Activated CD8-positive, alpha-beta memory T cell treated with anti-CD3 and anti-CD28 coated beads, Interleukin-2, amount 50 U/mL, for 24 hours (primary cell): Measurements from ENCODE around the gene HPS3.

Experiments
- DNase-seq: peaks from one replicate; pipeline ENCODE4 v3.0.0-alpha.2; 2020; ENCODE audit errors: extremely low read depth

Gene HPS3

GRCh38 chr3:149122721-149123578 is 6.5 kb upstream of the HPS3 start:
- no peak for DNase-seq

DNA sequence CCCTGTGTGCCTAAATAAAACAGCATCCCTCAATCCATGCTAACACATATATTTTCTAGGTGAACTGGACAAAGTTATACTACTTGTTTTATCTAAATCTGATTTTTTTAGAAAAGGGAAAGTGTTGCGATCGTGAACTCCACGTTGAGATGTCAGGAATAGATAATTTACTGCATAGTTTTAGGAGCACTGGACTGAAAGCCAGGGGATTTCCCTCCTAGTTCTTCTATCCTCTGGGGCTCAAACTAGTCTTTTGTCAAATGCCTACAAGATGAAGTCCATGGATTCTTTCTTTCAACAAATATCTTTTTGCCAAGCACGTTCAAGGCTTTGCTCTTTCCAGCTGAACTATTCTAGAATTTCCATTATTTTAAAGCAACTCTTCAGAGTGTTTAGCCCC is 617 bp upstream of the HPS3 start:
- no peak for DNase-seq

GRCh38 chr3:149131589-149131988 is 2.2 kb downstream of the HPS3 start:
- DNase-seq, result no peak

DNA sequence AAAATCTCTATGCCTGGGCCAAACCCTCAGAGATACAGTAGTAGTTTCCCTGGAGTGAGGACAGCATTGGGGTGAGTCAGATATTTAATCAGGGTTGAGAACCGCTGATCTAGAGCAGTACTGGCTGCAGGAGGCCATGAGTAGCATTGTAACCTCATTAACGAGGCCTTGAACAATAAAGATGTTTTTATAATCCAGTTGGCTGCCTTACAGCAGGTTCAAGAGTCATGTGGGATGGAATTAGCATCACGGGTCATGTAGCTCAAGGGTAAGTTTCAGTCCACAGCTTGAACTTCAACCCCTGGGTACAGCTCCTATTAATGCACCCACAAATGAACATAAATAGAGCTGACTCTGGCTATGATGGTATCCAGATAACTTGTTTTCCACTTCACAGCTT is 5.1 kb downstream of the HPS3 start:
- no peak for DNase-seq

GRCh38 chr3:149142682-149143081 is 13.2 kb downstream of the HPS3 start:
- DNase-seq, result no peak

- DNase-seq, result no peak
Measured at GRCh38 chr3:149145356-149145755, 15.9 kb downstream of the HPS3 start.

DNA sequence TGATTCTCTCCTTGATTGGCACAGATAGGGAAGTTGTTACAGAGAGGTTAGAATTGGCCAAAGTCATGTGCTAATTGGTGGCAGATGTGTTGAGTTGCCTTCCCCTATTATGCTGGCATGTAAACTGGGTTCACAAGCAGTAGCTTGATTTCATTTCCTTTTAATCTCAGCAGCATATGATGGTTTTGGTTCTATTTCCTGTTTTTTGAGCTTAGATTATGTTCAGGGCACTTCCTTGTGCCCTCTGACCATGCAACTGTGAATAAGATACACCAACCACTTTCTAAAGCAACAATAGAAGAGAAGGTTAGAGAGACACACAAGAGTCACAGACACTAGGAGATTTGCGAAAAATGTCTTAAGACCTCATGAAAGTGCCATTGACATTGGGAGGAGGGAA is 16.5 kb downstream of the HPS3 start:
- DNase-seq, result no peak

GRCh38 chr3:149150436-149150835 is 21.0 kb downstream of the HPS3 start:
- no peak for DNase-seq

- no peak for DNase-seq
Measured at GRCh38 chr3:149151843-149152242, 22.4 kb downstream of the HPS3 start.

- no peak for DNase-seq
Measured at GRCh38 chr3:149152420-149152819, 23.0 kb downstream of the HPS3 start.

- no peak for DNase-seq
Measured at GRCh38 chr3:149153402-149153801, 24.0 kb downstream of the HPS3 start.

DNA sequence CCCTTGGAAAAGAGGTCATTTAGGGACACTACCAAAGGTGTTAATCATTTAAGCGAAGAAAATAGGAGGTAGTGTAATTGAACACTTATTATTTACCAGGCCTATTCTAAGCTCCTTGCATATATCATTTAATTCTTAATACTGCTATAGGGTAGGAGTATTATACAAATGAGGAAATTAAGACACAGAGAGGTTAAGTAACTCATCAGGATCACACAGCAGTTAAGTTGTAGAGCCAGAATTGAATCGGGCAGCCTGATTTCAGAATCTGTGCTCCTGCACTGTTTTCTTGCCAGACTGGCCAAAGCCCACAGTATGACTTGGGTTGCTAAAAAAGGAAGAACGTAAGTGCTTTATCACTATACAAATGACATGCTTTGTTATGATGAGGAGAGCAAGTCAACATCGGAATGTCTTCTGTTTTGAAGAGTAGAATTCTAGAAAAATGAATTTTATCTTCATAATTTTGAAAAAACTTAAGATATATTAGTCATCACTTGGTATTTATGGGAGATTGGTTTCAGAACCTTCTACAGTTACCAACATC is 31.4 kb downstream of the HPS3 start:
- no peak for DNase-seq

GRCh38 chr3:149162007-149162406 is 32.6 kb downstream of the HPS3 start:
- DNase-seq, result no peak

DNA sequence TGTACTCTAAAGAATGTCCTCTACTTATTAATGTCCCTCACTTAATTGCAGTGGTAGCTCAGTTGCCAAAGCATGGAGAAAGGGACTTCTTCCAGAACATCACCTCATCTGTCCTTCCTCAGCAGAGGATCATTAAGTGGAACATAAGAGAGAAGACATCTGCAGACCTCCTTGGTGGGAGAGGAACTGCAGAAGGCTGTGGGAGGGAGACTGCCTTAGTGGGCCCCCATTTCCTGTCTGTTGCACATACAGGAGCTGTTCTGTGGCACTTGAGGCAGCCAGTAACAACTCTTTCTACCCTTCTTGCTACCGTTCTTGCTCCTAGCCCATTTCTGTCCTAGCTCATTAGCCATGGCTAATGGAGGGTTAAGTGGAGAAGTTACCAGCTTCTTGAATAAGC is 33.6 kb downstream of the HPS3 start:
- DNase-seq, result no peak

DNA sequence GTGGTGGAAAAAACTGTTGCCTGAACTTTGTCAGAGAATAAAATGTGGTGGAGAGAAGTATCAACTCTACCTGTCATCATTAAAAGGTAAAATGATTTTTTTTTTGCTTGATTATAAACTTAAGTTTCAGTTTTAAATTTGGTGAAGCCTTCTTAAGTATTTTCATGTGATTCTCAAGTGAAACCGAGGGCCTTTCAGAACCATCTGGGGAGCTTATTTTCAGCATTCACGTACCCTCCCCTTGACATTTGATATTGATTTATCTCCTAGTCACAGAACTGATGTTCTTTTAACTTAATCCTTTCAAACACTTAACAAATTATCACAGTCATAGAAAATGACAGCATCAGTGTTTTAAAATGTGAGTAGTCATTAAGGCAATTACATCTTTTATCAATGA is 38.5 kb downstream of the HPS3 start:
- DNase-seq, result no peak

DNA sequence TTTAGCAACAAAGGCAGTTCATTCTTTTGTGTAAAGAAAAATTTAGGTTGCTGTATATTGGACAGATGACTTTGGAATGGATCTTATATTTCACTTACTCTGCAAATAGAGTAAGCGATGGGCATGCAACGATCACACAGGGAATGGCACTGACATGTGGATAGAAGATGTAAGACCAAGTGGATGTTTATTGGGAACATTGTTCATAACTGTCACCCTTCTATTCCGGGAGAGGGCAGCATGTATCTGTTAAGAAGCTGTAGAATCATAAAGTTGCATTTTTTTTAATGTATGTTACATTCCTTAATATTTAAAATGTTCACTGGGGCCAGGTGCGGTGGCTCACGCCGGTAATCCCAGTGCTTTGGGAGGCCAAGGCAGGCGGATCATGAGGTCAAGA is 41.2 kb downstream of the HPS3 start:
- no peak for DNase-seq

DNA sequence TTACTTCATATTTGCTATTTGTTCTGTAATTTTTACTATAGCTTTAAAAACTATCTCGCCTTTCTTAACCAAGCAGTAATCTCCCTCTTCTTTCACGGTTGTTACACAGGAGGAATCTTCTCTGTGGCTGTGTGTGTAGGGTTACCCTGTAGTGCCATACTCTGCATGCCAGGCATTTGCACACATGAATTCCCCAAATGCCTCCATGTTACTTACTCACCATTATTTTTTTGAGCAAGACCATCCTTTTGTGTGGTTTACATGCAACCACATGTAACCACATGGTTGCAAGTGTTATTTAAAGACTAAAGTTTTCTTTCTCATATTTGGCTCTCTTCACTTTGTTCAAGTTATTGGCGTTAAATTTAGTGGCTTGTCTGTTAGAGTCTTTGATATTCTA is 45.5 kb downstream of the HPS3 start:
- DNase-seq, result no peak

DNA sequence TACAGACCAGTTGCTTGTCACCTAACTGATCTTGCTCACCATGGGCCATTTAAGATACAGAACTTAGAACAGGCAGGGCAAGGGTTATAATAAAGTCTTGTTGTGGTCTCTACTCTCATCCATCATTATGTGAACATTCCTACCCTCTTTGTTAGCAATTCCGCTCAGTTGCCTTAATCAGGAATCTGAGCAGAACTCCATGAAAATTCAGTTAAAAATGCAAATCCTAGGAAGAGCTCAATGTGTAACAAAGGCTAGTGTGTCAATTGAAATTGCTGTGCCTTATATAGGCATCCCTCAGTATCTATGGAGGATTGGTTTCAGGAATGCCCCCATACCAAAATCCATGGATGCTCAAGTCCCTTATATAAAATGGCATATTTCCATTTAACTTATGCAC is 47.7 kb downstream of the HPS3 start:
- DNase-seq, result no peak

DNA sequence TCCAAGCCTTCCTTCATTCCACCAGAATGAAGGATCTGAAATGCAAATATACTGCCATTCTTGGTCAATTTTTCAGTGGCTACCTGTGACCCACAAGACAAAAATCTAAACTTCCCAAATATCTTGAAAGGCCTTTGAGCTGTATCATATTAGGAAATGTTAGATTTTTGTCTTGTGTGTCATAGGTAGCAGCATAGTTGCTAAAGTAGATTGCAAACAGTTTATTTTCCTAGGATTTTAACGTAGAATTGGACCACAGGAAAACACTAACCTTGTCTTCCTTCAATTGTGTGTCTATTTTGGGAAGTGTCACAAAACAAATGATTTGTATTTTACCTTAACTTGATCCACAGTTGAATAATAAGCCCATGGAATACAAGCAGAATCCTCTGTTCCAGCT is 49.8 kb downstream of the HPS3 start:
- no peak for DNase-seq

DNA sequence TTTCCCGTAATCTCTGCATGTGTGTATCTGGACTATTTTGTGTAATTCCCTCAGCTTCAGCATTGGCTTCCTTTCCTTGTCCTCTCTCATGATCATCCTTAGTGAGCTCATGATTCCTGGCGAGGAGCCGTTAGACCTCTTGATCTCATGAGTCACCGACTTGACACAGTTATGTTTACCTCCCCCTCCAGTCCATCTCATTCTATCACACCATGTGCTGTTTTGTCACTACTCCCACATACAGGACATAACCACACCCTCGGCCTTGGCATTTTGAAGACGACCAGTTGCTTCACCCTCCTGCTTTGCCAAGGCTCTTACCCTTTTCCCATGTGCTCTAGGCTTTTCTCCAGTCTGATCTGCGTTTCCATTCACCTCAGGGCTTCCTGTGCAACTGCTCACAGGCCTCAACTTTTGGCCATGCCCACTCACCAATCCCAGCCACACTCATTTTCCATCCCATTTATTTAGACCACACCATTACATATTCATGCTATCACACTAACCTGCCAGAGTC is 50.7 kb downstream of the HPS3 start:
- no peak for DNase-seq

DNA sequence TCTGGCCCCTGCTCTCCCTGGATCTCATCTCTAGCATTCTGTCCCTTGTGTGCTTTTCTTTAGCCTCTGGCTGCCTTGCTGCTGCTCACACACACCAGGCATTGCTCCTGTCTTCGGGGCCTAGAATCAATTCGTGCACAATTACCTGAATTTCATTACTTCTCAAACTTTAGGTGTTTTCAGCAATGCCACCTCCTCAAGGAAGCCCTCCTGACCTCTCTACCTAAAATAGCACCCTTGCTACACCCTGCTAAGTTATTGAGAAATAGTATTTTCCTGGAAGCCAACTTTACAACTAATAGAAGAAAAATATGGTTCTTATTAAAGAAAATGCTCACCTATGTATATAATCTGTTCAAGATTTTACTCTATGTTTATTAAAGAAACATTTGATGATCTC is 51.7 kb downstream of the HPS3 start:
- DNase-seq, result no peak

DNA sequence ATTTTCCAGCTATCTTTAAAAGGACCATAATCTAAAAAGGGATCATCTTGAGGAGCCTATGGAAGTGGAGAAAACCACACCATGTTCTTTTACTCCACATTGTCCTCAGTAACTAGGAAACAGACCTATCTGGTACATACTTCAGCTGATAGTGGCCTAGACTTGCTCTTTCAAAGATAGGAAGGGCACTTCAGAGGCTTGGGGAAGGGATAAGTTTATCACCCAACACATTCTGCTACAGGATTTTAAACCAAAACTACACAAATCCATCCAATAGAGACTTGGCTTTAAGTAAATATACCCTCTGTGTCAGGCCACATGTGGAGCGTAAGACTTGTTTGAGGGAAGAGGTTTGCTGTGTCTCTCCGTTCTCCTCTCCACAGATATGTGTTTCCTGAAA is 56.8 kb downstream of the HPS3 start:
- no peak for DNase-seq

DNA sequence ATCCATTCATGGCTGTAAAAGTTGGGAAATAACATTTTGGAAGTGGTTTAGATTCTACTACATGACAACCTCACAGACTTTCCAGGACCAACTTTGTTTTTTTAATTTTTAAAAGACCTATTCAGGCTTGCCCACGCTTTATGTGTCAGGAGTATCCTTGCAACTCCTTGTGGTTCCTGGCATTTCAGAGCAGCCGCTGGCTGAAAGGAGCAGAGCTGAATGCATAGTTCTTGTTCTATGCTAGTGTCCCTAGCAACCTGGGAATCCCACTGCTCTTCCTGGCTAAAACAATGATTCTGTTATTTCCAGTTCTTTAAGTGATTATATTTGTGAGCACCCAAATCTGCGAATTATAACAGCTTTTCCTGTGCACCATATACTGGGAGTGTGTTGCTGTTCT is 57.3 kb downstream of the HPS3 start:
- no peak for DNase-seq

- DNase-seq, result no peak
Measured at GRCh38 chr3:149188494-149188893, 59.1 kb downstream of the HPS3 start.
